MM.1S (cell line): ENCODE data around the gene TRAPPC10.
"Not testable (repeated sequence)": the region's sequence is repeated elsewhere in the genome, so short reads cannot be mapped to it uniquely, and the experiment has no call there.

Source experiments
- DNase-seq: peaks from one replicate; pipeline ENCODE4 v3.0.0-alpha.2; 2015
- H2AFZ ChIP-seq: fragments of 300-600 bp; sonication (generic); 2 replicates; pipeline ENCODE4 v1.6.0; 2016; ENCODE audit warnings: antibody characterized with exemption, low read length
- H3F3A ChIP-seq: fragments of 300-600 bp; sonication (generic); 2 replicates; pipeline ENCODE4 v1.6.1; 2016; ENCODE audit warnings: mild to moderate bottlenecking, antibody characterized with exemption, low read length, moderate library complexity, mixed read lengths; ENCODE audit not compliant: insufficient read depth
- H3K27ac ChIP-seq: fragments of 300-600 bp; sonication (generic); 2 replicates; pipeline ENCODE4 v1.5.1; 2016; ENCODE audit warnings: mild to moderate bottlenecking, low read length
- H3K27me3 ChIP-seq: fragments of 300-600 bp; sonication (generic); replicated peaks from 2 replicates; pipeline ENCODE4 v1.6.0; 2016; ENCODE audit warnings: low read length; ENCODE audit not compliant: insufficient read depth
- H3K36me3 ChIP-seq: fragments of 300-600 bp; sonication (generic); replicated peaks from 2 replicates; pipeline ENCODE4 v1.6.1; 2016; ENCODE audit warnings: mild to moderate bottlenecking, low read length, mixed read lengths; ENCODE audit not compliant: insufficient read depth
- H3K4me1 ChIP-seq: fragments of 300-600 bp; sonication (generic); 2 replicates; pipeline ENCODE4 v1.6.1; 2016; ENCODE audit warnings: low read length, mixed read lengths
- H3K4me2 ChIP-seq: fragments of 300-600 bp; sonication (generic); 2 replicates; pipeline ENCODE4 v1.6.0; 2016; ENCODE audit warnings: low read depth, low read length
- H3K4me3 ChIP-seq: fragments of 300-600 bp; sonication (generic); 2 replicates; pipeline ENCODE4 v1.5.1; 2016; ENCODE audit warnings: low read length, mixed read lengths
- H3K79me2 ChIP-seq: fragments of 300-600 bp; sonication (generic); 2 replicates; pipeline ENCODE4 v1.6.1; 2016; ENCODE audit warnings: mixed run types, low read length, mixed read lengths
- H3K9ac ChIP-seq: fragments of 300-600 bp; sonication (generic); 2 replicates; pipeline ENCODE4 v1.6.1; 2016; ENCODE audit warnings: low read length, mixed read lengths
- H3K9me2 ChIP-seq: fragments of 300-600 bp; sonication (generic); replicated peaks from 2 replicates; pipeline ENCODE4 v1.6.1; 2016; ENCODE audit warnings: mild to moderate bottlenecking, low read length, mixed read lengths; ENCODE audit not compliant: insufficient read depth
- H3K9me3 ChIP-seq: fragments of 300-600 bp; sonication (generic); replicated peaks from 2 replicates; pipeline ENCODE4 v1.6.1; 2016; ENCODE audit warnings: mild to moderate bottlenecking, low read length, mixed read lengths; ENCODE audit not compliant: insufficient read depth
- H4K20me1 ChIP-seq: fragments of 300-600 bp; sonication (generic); 2 replicates; pipeline ENCODE4 v1.6.1; 2016; ENCODE audit warnings: mild to moderate bottlenecking, low read length, moderate library complexity, mixed read lengths; ENCODE audit not compliant: insufficient read depth
- EZH2 ChIP-seq: fragments of 300-600 bp; sonication (generic); optimal IDR thresholded peaks from 2 replicates; pipeline ENCODE3; 2017; ENCODE audit warnings: low read depth, mild to moderate bottlenecking, antibody characterized with exemption, low read length, mixed read lengths
- EZH2phosphoT487 ChIP-seq: fragments of 300-600 bp; sonication (generic); IDR thresholded peaks from 2 replicates; pipeline ENCODE4 v1.6.1; 2018; ENCODE audit warnings: antibody characterized with exemption, low read length
- TF ChIP-seq, protein P1 (sequence below): fragments of 300-600 bp; sonication (generic); IDR thresholded peaks from 2 replicates; pipeline ENCODE4 v1.5.1; 2016; ENCODE audit warnings: antibody characterized with exemption, low read length, mixed read lengths

The TRAPPC10 gene

DNA sequence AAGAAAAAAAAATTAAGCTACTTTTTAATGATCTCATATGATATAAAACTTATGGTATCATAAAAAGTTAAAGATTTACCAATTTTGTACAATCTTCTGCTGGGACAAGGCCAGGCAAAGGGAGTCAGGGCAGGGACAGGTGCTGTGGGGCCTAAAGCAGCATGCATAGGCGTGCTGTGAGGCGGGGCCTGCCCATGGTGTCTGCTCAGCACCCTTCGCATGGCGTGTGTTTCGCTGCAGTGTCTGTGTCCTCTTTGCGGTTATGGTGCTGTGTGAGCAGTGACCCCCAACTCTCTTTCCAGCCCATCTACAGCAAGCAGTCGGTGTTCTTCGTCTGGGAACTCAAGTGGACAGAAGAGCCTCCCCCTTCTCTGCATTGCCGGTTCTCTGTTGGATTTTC, 81.7 kb downstream of the TRAPPC10 start:
- Histone ChIP-seq H3K4me1 (no peaks in the 10 kb centered on the region), H3K27me3 (no peaks in the 10 kb centered on the region), H3K9me2 (no peaks in the 10 kb centered on the region), H3K4me2 (no peak overlapping the region), H3K36me3 (peaks cover 6% of the 10 kb centered on the region; the same call in 1 of the 2 replicates), H3F3A (no peaks in the 10 kb centered on the region), H3K79me2 (no peaks in the 10 kb centered on the region), H3K9me3 (no peaks in the 10 kb centered on the region), H3K27ac (no peak overlapping the region), H3K4me3 (no peak overlapping the region), H3K9ac (no peak overlapping the region), H2AFZ (no peak overlapping the region), H4K20me1 (no peaks in the 10 kb centered on the region)
- DNase-seq = no peak
- no peak for TF ChIP-seq EZH2
- TF ChIP-seq EZH2phosphoT487 = no peak
- TF ChIP-seq, protein P1, sequence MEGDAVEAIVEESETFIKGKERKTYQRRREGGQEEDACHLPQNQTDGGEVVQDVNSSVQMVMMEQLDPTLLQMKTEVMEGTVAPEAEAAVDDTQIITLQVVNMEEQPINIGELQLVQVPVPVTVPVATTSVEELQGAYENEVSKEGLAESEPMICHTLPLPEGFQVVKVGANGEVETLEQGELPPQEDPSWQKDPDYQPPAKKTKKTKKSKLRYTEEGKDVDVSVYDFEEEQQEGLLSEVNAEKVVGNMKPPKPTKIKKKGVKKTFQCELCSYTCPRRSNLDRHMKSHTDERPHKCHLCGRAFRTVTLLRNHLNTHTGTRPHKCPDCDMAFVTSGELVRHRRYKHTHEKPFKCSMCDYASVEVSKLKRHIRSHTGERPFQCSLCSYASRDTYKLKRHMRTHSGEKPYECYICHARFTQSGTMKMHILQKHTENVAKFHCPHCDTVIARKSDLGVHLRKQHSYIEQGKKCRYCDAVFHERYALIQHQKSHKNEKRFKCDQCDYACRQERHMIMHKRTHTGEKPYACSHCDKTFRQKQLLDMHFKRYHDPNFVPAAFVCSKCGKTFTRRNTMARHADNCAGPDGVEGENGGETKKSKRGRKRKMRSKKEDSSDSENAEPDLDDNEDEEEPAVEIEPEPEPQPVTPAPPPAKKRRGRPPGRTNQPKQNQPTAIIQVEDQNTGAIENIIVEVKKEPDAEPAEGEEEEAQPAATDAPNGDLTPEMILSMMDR = no peak

DNA sequence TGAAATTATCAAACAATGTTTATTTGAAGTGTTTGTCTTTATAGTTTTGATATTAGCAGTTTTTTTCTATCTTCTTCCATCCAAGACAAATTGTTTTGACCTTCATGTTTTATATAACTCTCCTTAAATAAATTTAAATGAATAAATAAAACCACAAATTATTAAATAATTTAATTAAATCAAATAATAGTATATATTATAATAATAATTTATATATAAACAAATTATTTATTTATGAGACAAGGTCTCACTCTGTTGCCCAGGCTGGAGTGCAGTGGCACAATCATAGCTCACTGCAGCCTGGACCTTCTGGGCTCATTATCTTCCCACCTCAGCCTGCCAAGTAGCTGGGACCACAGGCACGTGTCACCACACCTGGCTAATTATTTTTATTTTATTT, 82.7 kb downstream of the TRAPPC10 start:
- H3K79me2 ChIP-seq = no peaks in the 10 kb centered on the region
- peaks cover 6% of the 10 kb centered on the region; the same call in 1 of the 2 replicates for H3K36me3 ChIP-seq
- TF ChIP-seq EZH2 (no peak), EZH2phosphoT487 (no peak)
- TF ChIP-seq, protein P1 = no peak
- no peaks in the 10 kb centered on the region for H3K9me2 ChIP-seq
- H3K4me3 ChIP-seq = no peak overlapping the region
- no peak overlapping the region for H2AFZ ChIP-seq
- no peaks in the 10 kb centered on the region for H3K9me3 ChIP-seq
- no peaks in the 10 kb centered on the region for H3K27me3 ChIP-seq
- no peak overlapping the region for H3K9ac ChIP-seq
- no peak overlapping the region for H3K27ac ChIP-seq
- no peak overlapping the region for H3K4me2 ChIP-seq
- H3K4me1 ChIP-seq = no peaks in the 10 kb centered on the region
- H4K20me1 ChIP-seq = no peaks in the 10 kb centered on the region
- DNase-seq = no peak
- no peaks in the 10 kb centered on the region for H3F3A ChIP-seq

DNA sequence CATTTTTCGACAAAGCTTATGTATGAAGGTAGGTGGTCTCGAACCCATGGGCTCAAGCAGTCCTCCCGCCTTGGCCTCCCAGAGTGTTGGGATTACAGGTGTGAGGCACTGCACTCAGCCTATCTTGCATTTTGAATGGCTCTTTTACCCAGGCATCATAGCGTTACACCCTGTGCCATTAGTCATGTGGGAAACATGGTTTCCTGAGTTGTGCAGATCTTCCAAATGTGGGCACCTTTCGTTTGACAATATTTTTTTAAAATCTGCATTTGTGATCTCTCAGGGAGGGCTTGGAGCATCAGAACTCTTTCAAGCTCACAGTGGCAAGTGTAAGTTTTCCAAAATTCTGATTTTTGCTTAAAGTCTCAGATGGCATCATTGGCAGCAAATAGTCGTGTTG, 86.4 kb downstream of the TRAPPC10 start:
- not testable (repeated sequence) for DNase-seq, H3K4me2 ChIP-seq, H3F3A ChIP-seq, H3K36me3 ChIP-seq, H3K27ac ChIP-seq, H3K4me1 ChIP-seq, H3K27me3 ChIP-seq, H3K9me2 ChIP-seq, H4K20me1 ChIP-seq, H3K79me2 ChIP-seq, H3K9ac ChIP-seq, H3K4me3 ChIP-seq, H3K9me3 ChIP-seq, H2AFZ ChIP-seq

DNA sequence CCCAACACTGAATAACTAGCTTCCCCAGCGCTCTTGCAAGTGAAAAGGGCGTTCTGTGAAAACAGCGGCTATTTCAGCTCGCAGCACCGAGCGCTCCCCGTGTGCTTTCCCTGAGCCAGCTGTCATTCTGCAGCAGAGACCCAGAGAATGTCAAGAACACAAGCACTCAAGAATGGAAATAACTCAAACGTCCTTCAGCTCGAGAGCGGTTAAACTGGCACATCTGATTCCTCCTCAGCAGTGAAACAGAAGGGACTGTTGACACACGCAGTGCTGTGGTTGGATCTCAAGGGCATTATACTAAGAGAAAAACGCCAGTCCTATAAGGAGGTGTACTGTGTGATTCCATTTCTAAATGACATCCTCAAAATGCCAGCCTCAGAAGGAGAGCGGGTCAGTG, 86.9 kb downstream of the TRAPPC10 start:
- H3K27me3 ChIP-seq, H3K4me1 ChIP-seq, H3K9me2 ChIP-seq, H3K9ac ChIP-seq, H3K9me3 ChIP-seq, H3K27ac ChIP-seq, H3K4me2 ChIP-seq, H3K4me3 ChIP-seq, H3K36me3 ChIP-seq, H4K20me1 ChIP-seq, H2AFZ ChIP-seq, DNase-seq, H3F3A ChIP-seq, H3K79me2 ChIP-seq: not testable (repeated sequence)

DNA sequence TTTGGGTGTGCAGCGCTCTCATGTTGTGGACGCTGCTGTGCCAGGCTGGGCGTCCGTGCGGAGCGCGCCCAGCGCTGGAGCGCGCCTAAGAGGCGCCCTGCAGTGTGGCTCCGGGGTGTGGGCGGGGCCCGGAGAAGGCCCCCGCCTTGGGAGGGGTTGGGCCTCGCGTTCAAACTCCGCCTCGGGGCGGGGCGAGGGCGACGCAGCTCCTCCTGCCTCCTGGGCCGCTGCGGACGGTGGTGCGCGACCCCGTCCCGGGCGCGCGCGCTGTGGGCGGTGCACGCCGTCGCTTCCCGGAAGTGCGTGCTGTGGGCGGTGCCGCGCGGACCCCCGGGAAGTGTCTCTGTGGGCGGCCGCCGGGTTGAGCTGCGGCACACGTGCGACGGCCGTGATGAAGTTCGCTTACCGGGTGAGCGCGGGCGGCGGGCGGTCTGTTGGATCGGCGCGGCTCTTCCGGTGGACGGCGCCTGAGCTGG, 95.0 kb downstream of the TRAPPC10 start, which contains the start of gene PWP2:
Gene PWP2, plus strand, starts transcription at position 374 of the 476 bp plus-strand sequence. Its CDS starts 18 bp downstream, at position 392.
- not testable (repeated sequence) for H3K9me3 ChIP-seq, H3K9me2 ChIP-seq, H3K4me2 ChIP-seq, H4K20me1 ChIP-seq, H3K27ac ChIP-seq, H3F3A ChIP-seq, DNase-seq, H3K79me2 ChIP-seq, H3K4me1 ChIP-seq, H3K36me3 ChIP-seq, H3K27me3 ChIP-seq, H2AFZ ChIP-seq
- H3K9ac ChIP-seq = peak within 1 kb of the TSS; percentile 48; the same call in 1 of the 2 replicates
- H3K4me3 ChIP-seq = peak within 1 kb of the TSS; percentile 47; the same call in 1 of the 2 replicates

DNA sequence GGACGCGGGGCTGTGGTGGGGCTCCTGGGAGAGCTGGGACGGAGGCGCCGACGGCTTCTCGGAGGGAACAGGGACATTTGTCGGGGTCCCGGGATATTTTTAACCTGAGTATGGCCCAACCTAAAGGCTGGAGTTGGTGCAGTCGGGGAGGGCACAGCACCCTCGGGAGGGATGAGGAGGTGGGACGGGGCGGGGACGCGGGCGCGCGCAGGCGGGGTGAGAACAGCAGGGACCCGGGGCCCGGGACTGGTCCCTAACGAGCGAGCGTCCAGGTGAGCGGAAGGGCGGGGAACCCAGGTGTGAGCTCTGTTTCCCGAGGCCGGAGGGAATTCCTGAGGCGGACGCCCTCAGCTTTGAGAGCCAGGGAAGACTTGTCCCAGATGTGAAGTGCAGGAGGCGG, 95.5 kb downstream of the TRAPPC10 start:
- H3K4me2 ChIP-seq, H2AFZ ChIP-seq, H3F3A ChIP-seq, H3K4me1 ChIP-seq, H3K9me3 ChIP-seq, H3K36me3 ChIP-seq, H3K27me3 ChIP-seq, H4K20me1 ChIP-seq, H3K27ac ChIP-seq, H3K79me2 ChIP-seq, H3K9me2 ChIP-seq, DNase-seq: not testable (repeated sequence)
- H3K9ac ChIP-seq = peak overlapping the region; percentile 48; the same call in 1 of the 2 replicates
- peak overlapping the region; percentile 47; the same call in 1 of the 2 replicates for H3K4me3 ChIP-seq
